ENCODE data around the gene OLIG2.

The OLIG2 gene

GRCh38 chr21:33030633-33031032 is 4.9 kb downstream of the OLIG2 start:
- in situ Hi-C loops (cut with HindIII; ENCODE audit: low sequenced_read_pairs) = no loop called here
- TF ChIP-seq CTCF (IDR thresholded peaks at IDR 0.05; ENCODE audit: low read depth, low read length) = no peak
- no peak for DNase-seq (ENCODE audit: low read depth, low spot score)
- no peak overlapping the region for H3K4me3 ChIP-seq (ENCODE audit: low read depth, low read length)

- in situ Hi-C loops (cut with HindIII; ENCODE audit: low sequenced_read_pairs) = no loop called here
- no peak overlapping the region for H3K4me3 ChIP-seq (ENCODE audit: low read depth, low read length)
- no peak for TF ChIP-seq CTCF (IDR thresholded peaks at IDR 0.05; ENCODE audit: low read depth, low read length)
- no peak for DNase-seq (ENCODE audit: low read depth, low spot score)
Observed at GRCh38 chr21:33031152-33031911, 5.6 kb downstream of the OLIG2 start.

GRCh38 chr21:33032434-33033047 is 6.8 kb downstream of the OLIG2 start:
- no peak overlapping the region for H3K4me3 ChIP-seq (ENCODE audit: low read depth, low read length)
- in situ Hi-C loops (cut with HindIII; ENCODE audit: low sequenced_read_pairs) = no loop called here
- no peak for TF ChIP-seq CTCF (IDR thresholded peaks at IDR 0.05; ENCODE audit: low read depth, low read length)
- DNase-seq (ENCODE audit: low read depth, low spot score) = no peak

- DNase-seq (ENCODE audit: low read depth, low spot score) = no peak
- no peak for TF ChIP-seq CTCF (IDR thresholded peaks at IDR 0.05; ENCODE audit: low read depth, low read length)
- H3K4me3 ChIP-seq (ENCODE audit: low read depth, low read length) = no peak overlapping the region
- in situ Hi-C loops (cut with HindIII; ENCODE audit: low sequenced_read_pairs) = no loop called here
Observed at GRCh38 chr21:33033094-33033951, 7.6 kb downstream of the OLIG2 start.

GRCh38 chr21:33033961-33034413 is 8.3 kb downstream of the OLIG2 start:
- in situ Hi-C loops (cut with HindIII; ENCODE audit: low sequenced_read_pairs) = no loop called here
- H3K4me3 ChIP-seq (ENCODE audit: low read depth, low read length) = no peak overlapping the region
- DNase-seq (ENCODE audit: low read depth, low spot score) = no peak
- no peak for TF ChIP-seq CTCF (IDR thresholded peaks at IDR 0.05; ENCODE audit: low read depth, low read length)

GRCh38 chr21:33035147-33035546 is 9.4 kb downstream of the OLIG2 start:
- TF ChIP-seq CTCF (IDR thresholded peaks at IDR 0.05; ENCODE audit: low read depth, low read length) = no peak
- in situ Hi-C loops (cut with HindIII; ENCODE audit: low sequenced_read_pairs) = no loop called here
- DNase-seq (ENCODE audit: low read depth, low spot score) = no peak
- no peak overlapping the region for H3K4me3 ChIP-seq (ENCODE audit: low read depth, low read length)
